BE2C (cell line): ENCODE measurements around the gene TAAR9.
"Not testable (repeated sequence)": the region's sequence is repeated elsewhere in the genome, so short reads cannot be mapped to it uniquely, and the experiment has no call there.

Experiments
- DNase-seq: peaks from one replicate; pipeline ENCODE4 v3.0.0-alpha.2; 2020
- H3K27me3 ChIP-seq: fragments of 250-450 bp; sonication (Bioruptor Pico); 2 replicates; pipeline ENCODE4 v1.5.1; 2020; ENCODE audit warnings: mild to moderate bottlenecking
- H3K36me3 ChIP-seq: fragments of 250-450 bp; sonication (Bioruptor Pico); 2 replicates; pipeline ENCODE4 v1.5.1; 2020; ENCODE audit warnings: mild to moderate bottlenecking
- H3K4me1 ChIP-seq: fragments of 250-450 bp; sonication (Bioruptor Pico); 2 replicates; pipeline ENCODE4 v1.5.1; 2020
- H3K4me3 ChIP-seq: 2 replicates; pipeline ENCODE4 v1.5.1; 2011; ENCODE audit warnings: low read depth, low read length
- H3K9me3 ChIP-seq: fragments of 250-450 bp; sonication (Bioruptor Pico); 2 replicates; pipeline ENCODE4 v1.5.1; 2020
- TF ChIP-seq, protein P1 (sequence below): IDR thresholded peaks from 2 replicates; pipeline ENCODE4 v1.5.1; 2012; ENCODE audit warnings: mild to moderate bottlenecking, low read depth, low read length

The TAAR9 gene

DNA sequence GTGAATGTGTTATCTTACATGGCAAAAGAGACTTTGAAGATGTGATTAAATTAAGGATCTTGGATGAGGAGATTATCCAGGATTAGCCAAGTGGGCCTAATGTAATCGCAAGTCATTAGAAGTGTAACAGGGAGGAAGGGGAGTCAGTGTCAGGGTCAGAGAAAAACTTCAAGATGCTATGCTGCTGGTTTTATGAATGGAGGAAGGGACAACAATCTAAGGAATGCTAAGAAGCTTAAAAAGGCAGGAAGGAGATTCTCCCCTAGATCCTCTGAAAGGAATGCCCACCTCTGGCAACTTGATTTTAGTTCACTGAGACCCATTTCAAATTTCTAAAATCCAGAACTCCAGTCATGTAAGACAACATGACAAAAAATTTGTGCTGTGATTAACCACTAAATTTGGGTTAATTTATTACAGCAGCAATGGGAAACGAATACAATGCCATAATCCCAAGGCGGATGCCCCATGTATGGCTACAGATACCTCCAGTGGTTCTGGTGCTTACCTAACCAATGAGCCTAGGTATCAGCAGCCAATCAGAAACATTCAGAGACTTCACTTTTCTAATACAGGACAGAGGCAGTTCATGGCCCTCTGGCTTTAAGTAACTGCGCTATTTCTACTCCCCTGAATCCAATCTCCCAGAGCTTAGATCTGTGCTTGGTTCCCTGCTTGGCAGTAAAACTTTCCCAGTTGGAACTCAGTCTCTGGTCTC lies 10.8 kb downstream of the TAAR9 start:
- Histone ChIP-seq H3K9me3 (no peaks in the 10 kb centered on the region), H3K36me3 (no peaks in the 10 kb centered on the region), H3K4me1 (no peaks in the 10 kb centered on the region), H3K4me3 (no peak overlapping the region), H3K27me3 (peaks cover 15% of the 10 kb centered on the region)
- TF ChIP-seq, protein P1, sequence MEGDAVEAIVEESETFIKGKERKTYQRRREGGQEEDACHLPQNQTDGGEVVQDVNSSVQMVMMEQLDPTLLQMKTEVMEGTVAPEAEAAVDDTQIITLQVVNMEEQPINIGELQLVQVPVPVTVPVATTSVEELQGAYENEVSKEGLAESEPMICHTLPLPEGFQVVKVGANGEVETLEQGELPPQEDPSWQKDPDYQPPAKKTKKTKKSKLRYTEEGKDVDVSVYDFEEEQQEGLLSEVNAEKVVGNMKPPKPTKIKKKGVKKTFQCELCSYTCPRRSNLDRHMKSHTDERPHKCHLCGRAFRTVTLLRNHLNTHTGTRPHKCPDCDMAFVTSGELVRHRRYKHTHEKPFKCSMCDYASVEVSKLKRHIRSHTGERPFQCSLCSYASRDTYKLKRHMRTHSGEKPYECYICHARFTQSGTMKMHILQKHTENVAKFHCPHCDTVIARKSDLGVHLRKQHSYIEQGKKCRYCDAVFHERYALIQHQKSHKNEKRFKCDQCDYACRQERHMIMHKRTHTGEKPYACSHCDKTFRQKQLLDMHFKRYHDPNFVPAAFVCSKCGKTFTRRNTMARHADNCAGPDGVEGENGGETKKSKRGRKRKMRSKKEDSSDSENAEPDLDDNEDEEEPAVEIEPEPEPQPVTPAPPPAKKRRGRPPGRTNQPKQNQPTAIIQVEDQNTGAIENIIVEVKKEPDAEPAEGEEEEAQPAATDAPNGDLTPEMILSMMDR = no peak
- DNase-seq = no peak

- no peak overlapping the region for H3K4me3 ChIP-seq
These were observed 13.1 kb downstream of the TAAR9 start for GRCh38 chr6:132551214-132551613.

GRCh38 chr6:132552372-132552771 lies 14.3 kb downstream of the TAAR9 start, which contains the start of gene TAAR8:
TSS of gene TAAR8 (plus strand) at chr6:132552672. CDS start at chr6:132552693, 21 bp downstream.
- Histone ChIP-seq H3K4me1 (no peaks in the 10 kb centered on the region), H3K4me3 (no peak within 1 kb of the TSS), H3K27me3 (peaks cover 34% of the 10 kb centered on the region), H3K36me3 (no peaks in the 10 kb centered on the region), H3K9me3 (no peaks in the 10 kb centered on the region)
- DNase-seq = no peak
- TF ChIP-seq, protein P1 = no peak

More at GRCh38 chr6:132551214-132551613, 13.1 kb downstream of the TAAR9 start:
- no peaks in the 10 kb centered on the region for H3K36me3 ChIP-seq
- DNase-seq = no peak
- H3K9me3 ChIP-seq = no peaks in the 10 kb centered on the region
- H3K27me3 ChIP-seq = peaks cover 22% of the 10 kb centered on the region
- H3K4me1 ChIP-seq = no peaks in the 10 kb centered on the region
- TF ChIP-seq, protein P1 = no peak

GRCh38 chr6:132560087-132560486 lies 22.0 kb downstream of the TAAR9 start:
- peaks cover 21% of the 10 kb centered on the region for H3K27me3 ChIP-seq

DNA sequence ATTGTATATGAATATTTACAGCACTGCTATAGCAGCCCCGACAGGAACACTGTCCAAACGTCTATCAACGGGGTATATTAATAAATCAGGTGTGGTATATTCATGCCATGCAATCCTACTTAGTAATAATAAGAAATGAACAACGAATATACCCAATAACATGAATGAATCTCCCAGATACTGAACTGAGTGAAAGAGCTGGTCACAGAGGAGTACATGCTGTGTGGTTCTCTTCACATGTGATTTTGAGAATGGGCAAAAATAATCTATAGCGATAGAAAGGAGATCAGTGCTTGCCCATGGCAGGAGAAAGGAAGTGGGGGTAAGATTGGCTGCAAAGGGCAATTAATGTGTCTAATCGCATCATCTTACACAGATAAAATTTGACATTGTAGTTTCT lies 28.3 kb downstream of the TAAR9 start:
- TF ChIP-seq, protein P1 = no peak
- H3K27me3 ChIP-seq = peaks cover 58% of the 10 kb centered on the region
- H3K36me3 ChIP-seq = no peaks in the 10 kb centered on the region
- no peaks in the 10 kb centered on the region; the same call in 1 of the 2 replicates for H3K9me3 ChIP-seq
- DNase-seq = no peak
- no peaks in the 10 kb centered on the region for H3K4me1 ChIP-seq
- no peak overlapping the region for H3K4me3 ChIP-seq

More at GRCh38 chr6:132560087-132560486, 22.0 kb downstream of the TAAR9 start:
- not testable (repeated sequence) for H3K4me3 ChIP-seq, H3K9me3 ChIP-seq, H3K36me3 ChIP-seq, DNase-seq, H3K4me1 ChIP-seq

DNA sequence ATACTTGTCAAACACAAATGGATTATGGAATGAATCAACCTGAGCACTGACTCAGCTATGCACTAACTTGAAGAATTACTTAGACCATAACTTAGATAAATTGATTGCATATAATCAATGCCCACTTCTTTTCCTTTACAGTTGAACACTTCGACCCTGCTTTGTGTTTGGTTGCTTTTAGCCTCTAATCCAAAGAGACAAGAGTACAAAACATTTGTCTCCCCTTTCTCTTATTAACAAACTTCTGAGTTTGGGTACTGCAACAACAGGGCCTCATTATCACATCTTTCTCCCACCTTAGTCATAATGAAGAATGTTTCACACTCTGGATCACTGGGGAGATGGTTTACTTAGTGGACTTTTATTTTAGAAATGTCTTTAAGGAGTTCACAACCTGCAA lies 29.5 kb downstream of the TAAR9 start:
- H3K4me3 ChIP-seq = no peak overlapping the region
- DNase-seq = no peak
- TF ChIP-seq, protein P1 = no peak
- H3K27me3 ChIP-seq = peaks cover 58% of the 10 kb centered on the region
- H3K36me3 ChIP-seq = no peaks in the 10 kb centered on the region
- H3K9me3 ChIP-seq = no peaks in the 10 kb centered on the region; the same call in 1 of the 2 replicates
- H3K4me1 ChIP-seq = no peaks in the 10 kb centered on the region
